ENCODE measurements around the gene EXOC4.
"Not testable (repeated sequence)": the region's sequence is repeated elsewhere in the genome, so short reads cannot be mapped to it uniquely, and the experiment has no call there.

The EXOC4 gene

DNA sequence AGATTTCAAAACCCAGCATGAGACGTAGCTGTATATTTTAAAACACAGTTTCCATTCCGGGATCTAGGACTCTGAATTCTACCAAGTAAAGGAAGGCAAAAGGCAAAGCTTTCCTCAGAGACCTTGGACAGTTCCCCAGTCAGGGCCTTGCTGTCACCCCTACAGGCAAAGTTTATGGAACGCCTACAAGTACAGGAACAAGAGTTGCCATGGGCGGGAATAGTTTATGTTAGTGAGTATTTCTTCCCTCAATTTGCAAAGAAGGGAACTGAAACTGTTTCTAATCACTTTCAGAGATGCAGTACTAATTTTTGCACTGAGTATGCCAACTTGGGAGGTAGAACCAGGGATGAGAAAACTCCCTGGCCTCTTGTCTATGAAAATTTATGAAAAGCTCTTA, 806.1 kb downstream of the EXOC4 start:
- no peak for DNase-seq

GRCh38 chr7:134059921-134060320, 807.0 kb downstream of the EXOC4 start:
- DNase-seq, result no peak

DNA sequence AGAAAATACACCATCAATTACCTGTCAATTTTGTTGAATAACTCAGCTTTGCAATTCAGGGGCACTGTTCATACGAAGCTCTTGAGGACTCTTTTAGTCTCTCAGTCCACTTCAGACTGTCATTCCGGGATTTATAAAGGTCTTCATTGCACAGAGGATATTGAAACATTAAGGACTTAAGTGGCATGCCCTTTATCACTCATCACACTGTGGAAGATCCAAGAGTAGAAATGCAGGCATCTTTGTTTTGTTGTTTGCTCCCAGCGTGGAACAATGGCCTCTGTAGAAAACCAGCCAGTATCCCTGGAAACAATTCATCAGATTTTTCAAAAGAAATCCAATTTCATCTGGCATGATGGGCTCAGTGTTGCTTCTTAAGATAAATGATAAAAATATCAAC, 808.0 kb downstream of the EXOC4 start:
- DNase-seq, result no peak

DNA sequence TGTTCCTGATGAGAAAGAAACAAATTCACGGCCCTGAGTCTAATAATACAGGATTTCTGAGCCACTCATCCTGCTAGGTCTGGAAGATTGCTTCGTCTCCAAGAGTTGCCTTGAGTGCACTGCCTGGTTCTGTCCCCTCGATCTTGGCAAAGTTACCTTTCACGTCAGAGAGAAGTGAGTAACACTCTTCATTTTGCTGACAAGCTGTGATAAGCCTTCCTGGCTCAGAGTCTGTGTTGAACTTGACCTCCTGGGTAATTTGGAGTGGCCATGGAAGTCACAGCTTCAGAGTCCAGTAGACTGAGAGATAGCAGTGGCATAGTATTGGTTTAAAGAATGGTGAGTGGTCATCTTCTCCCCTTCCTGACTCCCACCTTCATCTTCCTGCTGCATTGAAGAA, 809.6 kb downstream of the EXOC4 start:
- no peak for DNase-seq

GRCh38 chr7:134065415-134065814, 812.5 kb downstream of the EXOC4 start:
- DNase-seq, result no peak

DNA sequence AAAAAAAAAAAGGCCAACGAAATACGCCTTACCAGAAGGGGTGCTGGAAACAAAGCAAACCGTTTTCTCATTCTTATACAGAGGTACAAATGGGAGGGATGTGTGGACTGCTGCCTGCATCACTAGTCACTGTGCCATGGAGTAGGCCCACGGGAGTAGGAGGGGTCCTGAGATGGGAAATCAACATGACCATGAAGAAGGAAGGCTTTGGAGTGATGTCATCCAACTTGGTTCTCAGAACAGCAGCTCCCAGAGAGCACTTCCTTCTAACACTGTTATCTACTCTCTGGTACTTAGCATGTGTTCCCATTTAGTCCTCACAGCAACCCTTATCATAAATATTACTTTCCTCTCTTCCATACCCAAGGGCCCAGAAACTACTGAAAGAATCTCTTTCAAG, 814.3 kb downstream of the EXOC4 start:
- no peak for DNase-seq

DNA sequence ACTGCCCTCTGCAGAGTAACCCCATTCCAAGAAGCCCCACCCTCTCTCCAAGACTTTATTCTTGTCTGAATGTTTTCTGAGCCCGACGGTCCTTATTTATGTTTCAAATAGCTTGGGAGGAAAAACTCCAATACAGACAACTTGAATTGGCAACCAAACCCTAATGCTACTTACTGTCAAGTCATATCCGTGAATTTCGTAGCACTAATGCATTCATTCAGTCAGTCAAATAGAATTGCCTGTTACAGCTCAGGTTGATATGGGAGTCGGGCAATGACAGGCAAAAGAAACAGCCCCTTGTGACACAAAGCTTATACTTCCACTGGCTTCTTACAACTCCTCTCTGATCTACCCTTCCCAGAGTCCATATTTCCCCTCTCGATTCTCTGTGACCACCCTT, 815.8 kb downstream of the EXOC4 start:
- DNase-seq, result no peak

GRCh38 chr7:134069187-134069586, 816.3 kb downstream of the EXOC4 start:
- DNase-seq, result no peak

GRCh38 chr7:134070673-134071072, 817.8 kb downstream of the EXOC4 start:
- no peak for DNase-seq

DNA sequence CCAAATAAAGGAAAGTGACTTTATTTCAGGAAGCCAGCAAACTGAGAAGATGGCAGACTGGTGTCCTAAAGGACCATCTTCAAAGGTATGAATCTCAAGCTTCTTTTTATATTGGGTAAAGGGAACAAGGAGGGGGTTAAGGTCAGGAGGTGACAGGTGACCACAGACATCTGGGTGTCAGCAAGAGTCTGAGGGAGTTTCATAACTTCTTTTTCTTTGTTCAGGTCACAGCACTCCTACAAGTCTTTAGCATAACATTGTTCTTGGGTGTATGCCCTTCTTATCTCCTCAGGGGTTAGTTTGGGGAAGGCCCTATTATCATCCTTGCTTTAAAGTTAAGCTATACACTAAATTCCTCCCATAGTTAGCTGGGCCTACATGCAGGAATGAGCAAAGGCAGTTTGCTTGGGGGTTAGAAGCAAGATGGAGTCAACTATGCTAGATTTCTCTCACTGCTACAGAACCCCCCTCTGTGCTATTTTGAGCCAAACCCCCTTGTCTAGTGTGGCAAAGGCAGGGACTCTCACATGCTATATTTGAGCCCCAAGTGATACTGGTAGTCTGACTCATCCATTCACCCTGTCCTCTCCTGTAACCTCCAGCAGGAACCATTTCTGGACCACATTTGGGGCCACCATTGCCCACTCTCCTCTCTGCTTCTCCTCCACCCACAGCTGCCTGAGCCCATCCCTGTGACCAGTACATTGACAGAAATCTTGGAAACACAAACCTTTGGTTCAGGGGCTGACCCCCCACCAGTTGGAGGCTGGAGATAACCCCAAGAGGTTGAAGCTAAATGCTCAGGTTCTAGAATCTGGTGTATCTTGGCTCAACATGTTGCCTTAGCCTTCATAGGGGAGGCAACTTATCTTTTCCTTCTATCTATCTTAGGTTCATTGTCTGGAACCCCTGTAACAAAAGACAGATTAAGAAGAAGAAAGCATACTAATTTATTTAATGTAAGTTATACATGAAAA, 818.8 kb downstream of the EXOC4 start:
- DNase-seq, result no peak

- DNase-seq, result no peak
These were observed 820.4 kb downstream of the EXOC4 start for GRCh38 chr7:134073276-134073675.

- DNase-seq, result no peak
These were observed 822.9 kb downstream of the EXOC4 start for GRCh38 chr7:134075799-134076198.

DNA sequence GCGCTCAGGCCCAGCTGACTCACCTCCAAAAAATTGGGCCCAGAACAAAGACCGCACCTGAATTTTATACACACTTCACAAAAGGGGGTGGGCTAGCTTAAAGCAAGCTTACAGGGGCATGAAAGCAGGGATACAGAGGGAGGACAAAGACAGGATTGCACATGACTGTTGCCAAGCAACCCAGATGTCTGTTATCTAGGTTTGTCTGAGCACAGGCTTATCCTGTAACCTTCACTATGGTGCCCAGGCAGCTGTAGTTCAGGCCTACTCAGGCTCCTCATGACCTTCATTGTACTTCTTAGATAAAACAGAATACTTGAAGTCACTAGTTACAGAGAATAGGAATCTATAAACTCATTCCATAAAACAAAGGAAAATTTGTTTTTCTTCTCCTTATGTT, 824.7 kb downstream of the EXOC4 start:
- DNase-seq, result not testable (repeated sequence)

DNA sequence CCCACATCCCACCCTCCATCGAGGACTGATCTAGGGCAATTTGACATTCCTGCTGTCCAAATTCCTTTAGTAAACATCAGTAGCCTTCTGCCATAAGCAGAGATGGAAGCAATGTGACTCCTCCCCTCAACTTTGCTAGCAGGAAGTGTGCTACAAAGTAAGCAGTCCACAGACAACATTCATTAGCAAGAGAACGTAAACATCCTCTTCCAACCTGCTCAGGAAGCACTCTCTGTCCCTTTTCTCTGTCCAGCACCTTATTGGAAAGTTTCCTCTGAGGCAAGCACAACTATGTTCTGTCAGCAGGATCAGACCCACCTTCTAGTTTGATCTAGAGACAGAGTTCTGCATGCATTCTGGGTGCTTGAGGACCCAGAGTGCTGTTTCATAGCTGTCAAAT, 826.1 kb downstream of the EXOC4 start:
- DNase-seq, result no peak

DNA sequence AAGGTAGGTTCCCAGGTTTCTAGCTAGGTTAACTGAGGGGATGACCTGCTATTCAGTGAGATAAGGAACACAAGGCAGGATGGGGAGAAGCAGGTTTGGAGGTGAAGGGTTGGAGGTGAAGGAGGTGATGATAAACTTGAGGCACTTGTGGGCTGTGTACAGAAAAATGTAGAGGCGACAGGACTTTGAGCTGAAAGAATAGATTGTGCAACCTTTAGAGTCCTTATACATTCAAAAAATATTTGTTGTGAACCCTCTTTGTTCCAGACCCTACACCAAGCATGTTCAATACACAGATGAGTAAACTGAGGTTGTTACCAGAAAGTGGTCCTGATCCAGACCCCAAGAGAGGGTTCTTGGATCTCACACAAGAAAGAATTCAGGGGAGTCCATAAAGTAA, 828.8 kb downstream of the EXOC4 start:
- no peak for DNase-seq

DNA sequence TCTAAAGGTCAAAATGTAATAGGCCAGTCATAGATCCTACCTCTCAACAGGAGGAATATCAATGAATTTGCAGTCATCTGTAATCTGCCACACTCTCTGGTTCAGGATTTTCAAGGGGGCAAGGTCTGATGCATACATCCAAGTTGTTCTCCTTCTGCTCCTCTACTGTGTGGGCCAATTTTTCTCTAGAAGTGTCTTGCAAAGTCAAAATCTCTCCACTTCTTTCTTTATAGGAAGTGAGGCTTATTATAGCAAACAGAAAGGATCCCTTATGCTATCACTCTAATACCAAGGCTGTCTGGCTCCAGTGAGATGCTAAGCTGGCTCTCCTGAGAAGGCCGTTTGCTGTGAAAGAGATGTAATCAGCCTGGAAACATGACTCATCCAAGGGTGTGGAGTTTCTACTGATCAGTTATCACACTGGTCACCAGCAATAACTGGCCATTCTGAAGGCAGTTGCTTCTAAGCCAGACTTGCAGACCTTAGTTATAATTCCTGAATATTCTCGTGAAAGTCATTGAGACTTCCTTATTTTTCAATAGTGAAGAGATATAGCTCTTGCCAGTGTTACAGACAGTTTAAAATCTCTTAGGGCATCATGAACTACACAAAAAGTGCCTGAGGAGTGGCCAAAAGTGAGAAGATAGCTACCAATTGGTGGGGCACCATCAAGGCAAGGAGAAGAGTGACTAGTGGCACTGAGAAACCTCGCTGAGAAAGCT, 831.0 kb downstream of the EXOC4 start:
- no peak for DNase-seq

DNA sequence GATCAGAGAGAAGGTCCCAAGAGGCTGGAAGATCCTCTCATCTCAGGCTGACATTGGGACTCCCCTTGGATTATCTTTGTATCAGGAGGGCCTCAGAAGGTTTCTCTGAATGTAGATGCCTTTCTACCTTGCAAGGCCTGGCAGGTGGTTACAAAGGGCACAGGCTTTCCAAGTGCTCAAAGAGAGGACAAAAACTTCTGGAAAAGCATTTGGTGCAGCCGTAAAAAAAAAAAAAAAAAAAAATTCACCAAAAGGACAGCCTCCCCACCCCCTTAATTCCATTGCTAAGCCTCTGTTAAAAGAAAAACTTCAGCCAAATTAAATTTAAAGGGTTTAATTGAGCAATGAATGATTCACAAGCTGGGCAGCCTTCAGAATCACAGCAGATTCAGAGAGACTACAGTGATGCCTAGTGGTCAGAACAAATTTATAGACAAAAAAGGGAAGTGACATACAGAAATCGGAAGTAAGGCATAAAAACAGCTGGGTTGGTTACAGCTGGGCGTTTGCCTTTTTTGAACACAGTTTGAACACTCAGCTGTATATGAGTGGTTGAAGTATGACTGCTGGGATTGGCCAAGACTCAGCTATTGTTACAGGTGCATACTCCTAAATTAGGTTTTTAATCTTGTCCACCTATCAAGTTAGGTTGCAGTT, 831.7 kb downstream of the EXOC4 start:
- DNase-seq, result no peak

GRCh38 chr7:134085311-134085710, 832.4 kb downstream of the EXOC4 start:
- no peak for DNase-seq

- DNase-seq, result no peak
These were observed 834.3 kb downstream of the EXOC4 start for GRCh38 chr7:134086998-134087735.

DNA sequence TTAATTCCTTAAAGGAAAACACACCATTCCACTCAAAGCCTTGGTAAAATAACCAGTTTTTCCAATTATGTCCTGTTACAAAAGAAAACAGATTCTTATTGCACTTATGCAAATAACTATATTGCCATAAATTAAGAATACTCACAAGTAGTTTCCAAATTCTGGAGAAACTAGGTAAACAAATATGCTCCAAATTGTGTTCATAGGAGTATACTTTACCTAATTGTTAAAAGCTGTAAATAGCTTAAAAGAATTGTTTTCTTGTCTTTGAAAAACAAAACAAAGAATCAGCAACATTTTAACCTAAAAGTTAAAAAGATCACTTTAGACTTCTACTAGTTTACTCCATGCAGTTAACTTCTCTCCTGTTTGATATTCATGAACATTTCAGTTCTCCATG, 835.3 kb downstream of the EXOC4 start:
- DNase-seq, result no peak

DNA sequence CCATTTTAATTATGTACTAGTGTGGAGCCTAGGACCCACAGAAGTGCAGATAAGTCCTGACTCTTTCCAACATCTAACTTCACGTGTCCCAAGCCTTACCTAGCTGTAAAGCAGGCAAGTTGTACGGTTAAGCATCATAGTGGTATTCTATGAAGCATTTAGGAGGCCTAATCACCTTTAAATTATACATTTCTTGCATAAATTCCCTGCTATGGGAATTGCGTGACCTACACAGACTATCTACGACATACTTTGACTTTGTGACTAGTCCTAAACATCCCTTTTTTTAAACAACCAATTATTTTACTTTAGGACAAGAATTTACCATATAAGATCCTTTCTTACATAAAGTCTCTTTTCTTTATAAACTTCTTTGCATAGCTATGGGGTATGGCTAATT, 836.6 kb downstream of the EXOC4 start:
- DNase-seq, result no peak

GRCh38 chr7:134098072-134098471, 845.2 kb downstream of the EXOC4 start:
- no peak for DNase-seq

DNA sequence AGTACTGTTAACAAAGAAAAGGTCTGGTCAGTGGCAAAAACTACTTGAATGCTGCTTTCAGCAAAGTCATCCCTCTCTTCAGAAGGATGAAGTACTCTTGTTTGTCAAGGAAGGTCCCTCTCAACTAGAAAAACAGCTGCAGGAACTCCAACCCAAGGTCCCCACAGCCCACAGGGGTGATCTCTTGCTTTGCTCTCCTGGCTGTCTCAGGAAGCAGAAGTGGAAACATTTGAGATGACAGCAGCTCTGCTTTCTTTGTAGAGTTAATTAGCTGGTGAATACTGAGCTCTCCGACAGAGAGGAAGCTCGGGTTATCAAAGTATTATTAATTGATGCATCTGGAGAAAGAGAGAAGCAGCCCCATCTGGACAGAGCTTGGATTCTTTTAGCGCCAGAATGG, 848.8 kb downstream of the EXOC4 start:
- no peak for DNase-seq

Measured in amniotic stem cell (primary cell).